Stomach (tissue), 9 donors: ENCODE measurements around the gene IGFBP3. TPM values are rescaled to one million over a fixed set of nuclear protein-coding genes. Genes with fewer than 3 reads are reported as not detected.

Experiments used
- DNase-seq, 2 donors: peaks; one replicate each; pipeline versions ENCODE4 v3.0.0 to v3.0.0-alpha.2; 2013 to 2019
- H3K27ac ChIP-seq, 5 donors: fragments of 200-600 bp in 4 of 5; sonication (generic) in 4 of 5; one replicate each; pipeline ENCODE4 v1.5.1; 2013 to 2019; ENCODE audit warnings: mild to moderate bottlenecking in 1 of 5, moderate library complexity in 1 of 5
- H3K27me3 ChIP-seq, 3 donors: fragments of 200-600 bp; sonication (generic); one replicate each; pipeline ENCODE4 v1.5.1; 2017 to 2019; ENCODE audit warnings: mixed run types in 1 of 3
- H3K36me3 ChIP-seq, 4 donors: fragments of 200-600 bp; sonication (generic); 1 replicate in 3 of 4; 2 replicates in 1 of 4; pipeline ENCODE4 v1.5.1; 2016 to 2019
- H3K4me1 ChIP-seq, 4 donors: fragments of 200-600 bp; sonication (generic); one replicate each; pipeline ENCODE4 v1.5.1; 2016 to 2019
- H3K4me3 ChIP-seq, 4 donors: fragments of 200-600 bp; sonication (generic) in 3 of 4; one replicate each; pipeline ENCODE4 v1.5.1; 2016 to 2019; ENCODE audit warnings: mild to moderate bottlenecking in 1 of 4
- H3K9me3 ChIP-seq, 4 donors: fragments of 200-600 bp; sonication (generic); one replicate each; pipeline ENCODE4 v1.5.1; 2016 to 2019
- CTCF ChIP-seq, 7 experiments: fragments of 450-650 bp in 4 of 7; fragments of 200-600 bp in 3 of 7; sonication (generic) in 3 of 7; IDR thresholded peaks; one replicate each; pipeline ENCODE4 v1.5.1; 2016 to 2019; ENCODE audit warnings: antibody characterized with exemption in 7 of 7, control low read depth in 2 of 7, mild to moderate bottlenecking in 1 of 7
- EP300 ChIP-seq: sonication (generic); formaldehyde crosslinking; IDR thresholded peaks from one replicate; pipeline ENCODE4 v1.6.1; 2017; ENCODE audit warnings: antibody characterized with exemption
- POLR2A ChIP-seq, 4 donors: fragments of 450-650 bp; IDR thresholded peaks; one replicate each; pipeline ENCODE4 v1.6.1; 2016; ENCODE audit warnings: antibody characterized with exemption in 4 of 4, control low read depth in 2 of 4, mild to moderate bottlenecking in 1 of 4, moderate library complexity in 1 of 4
- POLR2AphosphoS5 ChIP-seq, 3 donors: sonication (generic); formaldehyde crosslinking; IDR thresholded peaks; one replicate each; pipeline ENCODE4 v1.6.1; 2016; ENCODE audit warnings: antibody characterized with exemption in 3 of 3
- WGBS, 5 donors: extraction: QIAGEN DNeasy Blood & Tissue Kit in 3 of 5; methylation state at CpG; one replicate each; pipeline versions ENCODE4 v1.1.5 to v1.1.7; 2013 to 2018; 5-methylcytosine and 5-hydroxymethylcytosine counted together
- intact Hi-C: fragments of 100-400 bp; cut with DNase I; formaldehyde crosslinking; loops from one replicate; pipeline ENCODE4 v1.15.1; 2023; ENCODE audit warnings: low total_unique reads
- polyA plus RNA-seq, 3 donors: library from polyadenylated mRNA; stranded (reverse); fragments of 200-250 nt; gene quantifications; one replicate each; pipeline ENCODE4 v1.2.3, GENCODE V29; 2013
- total RNA-seq, 5 donors: library from RNA; depleted of rRNA; stranded (reverse); fragments of >200 nt; gene quantifications; one replicate each; pipeline versions ENCODE4 v1.1.0 to v1.2.3, GENCODE V29; 2014 to 2016
- donor health status: healthy with polysubstance abuse.
- donor health status: Bipolar disorder and iron deficiency.
- donor health status: healthy.

IGFBP3 gene
- total and polyA plus RNA-seq, 8 donors = 12.1 to 218 (median 53.9) TPM

DNA sequence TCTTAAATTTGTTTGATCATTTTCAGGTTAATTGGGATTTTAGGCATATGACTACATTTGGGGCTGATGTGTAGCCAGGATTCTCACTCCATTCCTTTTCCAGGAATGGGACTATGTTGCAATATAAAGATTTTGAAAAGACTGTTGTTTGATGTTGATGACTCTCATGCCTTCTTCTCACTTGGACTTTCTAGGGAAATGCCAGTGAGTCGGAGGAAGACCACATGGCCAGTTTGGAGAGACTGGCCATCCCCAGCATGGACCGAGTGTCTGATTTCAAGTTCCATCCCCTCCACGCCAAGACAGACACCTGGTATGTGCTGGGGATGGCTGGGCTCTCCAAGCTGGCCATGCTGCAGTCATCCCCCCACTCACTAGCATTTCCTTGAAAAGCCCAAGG, 5.5 kb downstream of the IGFBP3 start:
- intact Hi-C loops = loop anchor here (5.0 kb wide), 3 partner anchors 437 to 1262 kb away; no protein-coding TSS in a partner anchor
- peaks cover 0 to 40% (median 29%) of the 10 kb centered on the region in 3 donors for H3K27me3 ChIP-seq
- H3K36me3 ChIP-seq = peaks cover 0 to 25% (median 18%) of the 10 kb centered on the region in 4 donors
- H3K4me1 ChIP-seq = peaks cover 6 to 29% (median 24%) of the 10 kb centered on the region in 4 donors
- H3K4me3 ChIP-seq = no peak overlapping the region
- no peak overlapping the region for H3K27ac ChIP-seq
- TF ChIP-seq POLR2A (IDR thresholded peaks at IDR 0.05) = no peak
- TF ChIP-seq POLR2AphosphoS5 (IDR thresholded peaks at IDR 0.05) = no peak
- no peak for TF ChIP-seq CTCF (IDR thresholded peaks at IDR 0.05)
- DNase-seq = no peak
- WGBS, 5 donors = 79 to 96% (median 81%) methylated on average over 3 of the region's 3 CpGs
- no peaks in the 10 kb centered on the region for H3K9me3 ChIP-seq

DNA sequence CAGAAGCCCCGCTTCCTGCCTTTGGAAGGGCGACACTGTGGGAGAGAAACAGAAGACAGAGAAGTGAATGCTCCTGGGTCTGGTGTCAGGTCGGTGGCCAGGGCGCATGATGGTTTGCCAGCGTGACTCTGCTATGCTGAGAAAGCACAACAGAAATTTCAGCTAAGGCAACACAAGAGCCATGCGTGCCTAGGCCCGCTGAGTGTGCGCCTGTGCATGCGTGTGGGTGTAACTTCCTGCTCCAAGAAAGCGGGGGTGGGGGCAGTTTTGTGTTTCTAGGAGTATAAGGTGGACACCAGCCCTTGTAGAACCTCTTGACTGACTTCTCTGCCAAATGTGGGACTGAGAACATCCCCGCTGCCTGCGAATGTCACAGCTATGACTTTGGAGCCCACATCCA, 6.2 kb downstream of the IGFBP3 start:
- intact Hi-C loops = loop anchor here (5.0 kb wide), 3 partner anchors 437 to 1262 kb away; no protein-coding TSS in a partner anchor
- peaks cover 0 to 25% (median 18%) of the 10 kb centered on the region in 4 donors for H3K36me3 ChIP-seq
- H3K27me3 ChIP-seq = peaks cover 0 to 33% (median 22%) of the 10 kb centered on the region in 3 donors
- H3K27ac ChIP-seq = no peak overlapping the region
- 90 to 92% (median 90%) methylated on average over 12 of the region's 12 CpGs for WGBS, 5 donors
- no peaks in the 10 kb centered on the region for H3K9me3 ChIP-seq
- TF ChIP-seq EP300 (no peak), POLR2AphosphoS5 (IDR thresholded peaks at IDR 0.05) (no peak), POLR2A (IDR thresholded peaks at IDR 0.05) (no peak), CTCF (IDR thresholded peaks at IDR 0.05) (no peak)
- H3K4me3 ChIP-seq = no peak overlapping the region
- peaks cover 0 to 22% (median 17%) of the 10 kb centered on the region in 4 donors for H3K4me1 ChIP-seq
- DNase-seq = no peak

DNA sequence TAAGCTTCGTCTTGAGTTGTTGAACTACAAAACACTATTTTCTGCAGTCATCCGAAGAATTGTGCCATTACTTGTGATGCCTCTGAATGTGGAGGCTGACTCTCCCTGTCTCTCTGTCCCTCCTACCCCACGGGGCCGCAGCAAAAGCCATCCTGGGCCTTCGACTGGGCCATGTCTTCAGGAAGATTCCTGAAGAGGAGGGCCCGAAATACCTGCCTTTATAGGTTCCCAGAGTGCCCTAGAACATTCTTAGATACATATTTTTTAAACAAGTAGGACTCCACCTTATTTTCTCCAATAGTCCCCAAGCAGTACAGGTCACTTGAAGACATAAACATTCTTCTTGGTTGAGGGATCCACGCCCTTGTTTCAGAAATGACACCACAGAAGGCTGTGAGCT, 8.1 kb downstream of the IGFBP3 start:
- TF ChIP-seq CTCF (IDR thresholded peaks at IDR 0.05) = no peak
- no peak for TF ChIP-seq POLR2A (IDR thresholded peaks at IDR 0.05)
- no peak for TF ChIP-seq EP300
- no peak for TF ChIP-seq POLR2AphosphoS5 (IDR thresholded peaks at IDR 0.05)
- 72 to 83% (median 81%) methylated on average over 7 of the region's 7 CpGs for WGBS, 5 donors
- no peak overlapping the region for H3K4me3 ChIP-seq

DNA sequence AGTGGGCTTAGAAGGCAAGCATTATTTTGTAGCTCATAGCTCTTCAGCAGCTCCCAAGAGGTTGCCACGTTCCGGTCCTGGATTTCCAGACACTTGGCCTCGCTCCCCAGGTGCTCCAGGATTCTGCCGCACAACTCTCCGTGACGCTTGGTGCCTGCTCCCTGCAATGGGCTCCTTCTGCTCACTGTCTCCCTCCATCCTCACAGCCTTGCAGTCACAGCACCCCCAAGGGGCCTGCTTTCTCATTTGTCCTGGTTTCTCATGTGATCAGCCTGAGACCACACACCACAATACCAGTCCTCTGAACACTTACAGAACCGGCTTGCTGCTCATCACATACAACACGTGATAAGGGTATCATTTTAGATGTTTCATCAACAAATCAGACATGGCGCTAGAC, 9.8 kb downstream of the IGFBP3 start:
- H3K36me3 ChIP-seq = peaks cover 0 to 21% (median 15%) of the 10 kb centered on the region in 4 donors
- no peak overlapping the region for H3K27ac ChIP-seq
- no peaks in the 10 kb centered on the region for H3K9me3 ChIP-seq
- H3K4me1 ChIP-seq = no peaks in the 10 kb centered on the region
- H3K27me3 ChIP-seq = peaks cover 0 to 5% (median 0%) of the 10 kb centered on the region in 3 donors
- intact Hi-C loops = no loop called here
- TF ChIP-seq POLR2AphosphoS5 (IDR thresholded peaks at IDR 0.05) (no peak), POLR2A (IDR thresholded peaks at IDR 0.05) (no peak), EP300 (no peak), CTCF (IDR thresholded peaks at IDR 0.05) (no peak)
- DNase-seq = no peak
- WGBS, 5 donors = 85 to 93% (median 89%) methylated on average over 9 of the region's 9 CpGs
- H3K4me3 ChIP-seq = no peak overlapping the region

More for the DNA sequence above, 8.1 kb downstream of the IGFBP3 start:
- no peak for DNase-seq
- peaks cover 0 to 8% (median 4%) of the 10 kb centered on the region in 4 donors for H3K4me1 ChIP-seq
- H3K9me3 ChIP-seq = no peaks in the 10 kb centered on the region
- peaks cover 0 to 14% (median 4%) of the 10 kb centered on the region in 3 donors for H3K27me3 ChIP-seq
- H3K27ac ChIP-seq = no peak overlapping the region
- peaks cover 0 to 25% (median 18%) of the 10 kb centered on the region in 4 donors for H3K36me3 ChIP-seq
- intact Hi-C loops = no loop called here
